NCI-H187 treated with DMSO at 0.1 percent for 48 hours (cell line): ENCODE measurements around the gene TLL1.

Source experiments
- DNase-seq: peaks from one replicate; lab custom pipeline; 2025; lab: John Stamatoyannopoulos, UW

TLL1 gene

DNA sequence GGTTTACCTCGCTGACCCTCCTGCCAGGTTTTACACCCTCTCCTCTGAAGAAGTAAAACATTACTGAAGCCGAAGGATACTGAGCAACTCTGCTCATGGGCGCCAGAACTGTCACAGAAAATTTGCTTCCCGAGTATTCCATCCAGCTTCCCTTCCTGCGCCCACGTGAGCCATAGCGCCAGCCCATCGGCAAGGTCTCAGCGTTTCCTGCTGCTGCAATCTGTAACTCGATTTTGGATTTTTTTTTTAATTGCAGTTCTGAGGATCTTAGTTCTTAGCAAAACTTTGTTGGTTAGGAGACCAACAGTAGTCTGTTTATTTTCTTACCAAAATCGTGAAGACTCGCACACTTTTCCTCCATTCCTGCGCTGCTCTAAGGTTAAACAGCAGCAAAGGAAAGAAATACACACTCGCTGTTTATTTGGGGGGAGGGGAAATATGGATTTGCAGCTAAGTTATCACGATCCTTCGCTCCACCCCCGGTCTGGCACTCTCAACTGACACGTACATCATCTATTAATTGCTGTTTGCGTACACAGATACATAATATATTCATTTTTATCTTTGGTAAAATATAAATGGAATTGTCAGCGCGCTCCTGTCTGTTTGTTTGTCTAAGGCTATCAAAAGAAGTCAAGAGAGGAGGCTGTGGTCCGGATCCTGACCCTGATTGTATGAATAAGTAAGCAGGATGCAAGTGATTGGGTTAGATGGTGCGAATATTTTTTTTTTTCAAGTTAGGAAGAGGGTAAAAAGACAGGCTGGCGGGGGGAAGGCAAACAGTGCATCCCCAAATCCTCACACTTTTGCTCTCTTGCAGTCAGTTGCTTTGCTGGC, at the start of gene TLL1:
TSS of gene TLL1 (plus strand) at position 777 of the 837 bp plus-strand sequence. CDS start 668 bp downstream, outside the sequence.
- no peak for DNase-seq

DNA sequence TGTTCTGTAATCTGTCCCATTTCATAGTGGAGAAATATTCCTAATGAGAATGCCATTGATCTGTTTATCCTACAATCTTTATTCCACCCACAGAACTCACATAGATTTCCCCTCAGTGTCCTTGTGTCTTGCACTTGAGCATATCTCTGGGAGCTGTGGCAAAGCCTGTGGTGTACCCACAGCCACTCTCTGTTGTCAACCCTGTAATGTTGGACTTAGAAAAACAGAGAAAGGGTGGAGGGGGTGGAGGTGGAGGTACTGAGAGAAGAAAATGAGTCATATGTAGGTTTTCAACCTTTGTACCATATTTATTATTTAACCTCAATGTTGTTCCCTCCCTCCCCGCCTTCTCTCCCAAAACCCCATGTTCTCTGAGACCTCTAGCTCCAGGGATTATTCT, 46.9 kb upstream of the TLL1 start:
- no peak for DNase-seq

DNA sequence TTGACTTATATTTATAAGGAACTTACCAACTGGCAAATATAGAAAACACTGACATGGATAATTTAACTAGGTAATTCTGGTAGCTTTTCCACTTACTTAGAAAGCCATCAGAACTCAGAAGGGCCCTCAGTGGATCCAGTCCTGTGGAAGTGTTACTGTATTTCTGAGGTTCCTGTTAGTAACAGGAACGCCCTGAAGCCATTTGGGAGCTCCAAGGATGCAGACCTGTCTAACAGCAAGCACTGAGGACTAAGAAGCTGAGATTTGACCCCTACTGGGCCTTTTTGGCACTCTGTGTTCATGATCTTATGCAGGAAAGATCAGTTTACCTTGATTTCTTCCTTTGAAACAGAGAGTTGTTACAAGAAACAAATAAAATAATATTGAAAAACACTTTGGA, 46.0 kb upstream of the TLL1 start:
- DNase-seq, result no peak

DNA sequence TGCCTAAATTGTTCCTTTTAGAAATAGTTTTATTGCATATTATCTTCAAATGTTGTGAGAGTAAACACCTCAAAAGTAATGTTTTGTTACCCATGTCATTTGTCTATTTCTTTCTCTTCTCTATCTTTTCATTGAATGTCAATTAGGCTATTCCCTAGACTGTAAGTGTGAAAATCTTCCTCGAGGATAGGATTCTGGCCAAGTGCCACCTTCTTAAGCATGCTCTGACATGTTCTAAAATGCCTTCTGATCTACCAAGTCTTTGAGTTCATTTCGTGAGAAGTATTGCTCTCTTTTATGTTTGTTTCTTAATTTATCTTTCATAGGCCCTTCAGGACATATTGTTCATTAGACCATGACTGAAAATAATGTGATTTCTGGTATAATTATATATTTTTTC, 44.1 kb upstream of the TLL1 start:
- DNase-seq, result no peak

DNA sequence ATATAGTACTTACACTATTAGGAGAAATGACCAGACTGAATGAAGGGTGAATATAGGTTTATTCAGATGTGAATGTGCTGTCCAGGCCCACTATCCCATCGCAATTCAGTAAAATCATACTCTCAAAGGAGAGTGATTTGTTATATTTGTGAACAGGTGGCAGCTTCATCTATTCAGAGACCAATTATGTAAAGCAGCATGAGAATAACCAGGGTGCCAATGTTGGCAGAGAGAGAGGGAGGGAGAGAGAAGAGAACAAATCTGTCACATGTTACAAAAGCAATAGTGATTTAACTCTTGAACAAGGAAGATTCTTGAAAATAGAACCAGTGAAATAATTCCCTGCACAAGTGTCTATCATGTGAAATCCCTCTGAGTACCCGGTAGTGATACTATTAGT, 38.9 kb upstream of the TLL1 start:
- no peak for DNase-seq

DNA sequence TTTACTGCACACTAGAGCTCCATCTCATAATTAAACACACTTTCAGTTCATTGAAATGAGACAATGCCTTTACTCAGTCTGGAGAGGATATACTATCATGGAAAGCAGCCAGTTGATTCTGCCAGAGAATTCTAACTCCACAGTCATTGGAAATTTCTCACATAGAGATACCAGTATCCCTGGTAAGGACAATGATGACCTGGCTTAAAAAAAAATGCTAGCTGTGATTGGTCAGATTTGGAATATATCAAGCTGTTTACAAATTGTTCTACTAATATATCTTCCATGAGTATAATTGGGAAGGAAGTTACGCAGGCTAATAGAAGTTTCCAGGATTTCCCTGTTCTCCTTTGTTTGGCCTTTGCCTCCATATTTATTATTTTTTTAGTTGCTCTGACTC, 34.5 kb upstream of the TLL1 start:
- DNase-seq, result no peak

DNA sequence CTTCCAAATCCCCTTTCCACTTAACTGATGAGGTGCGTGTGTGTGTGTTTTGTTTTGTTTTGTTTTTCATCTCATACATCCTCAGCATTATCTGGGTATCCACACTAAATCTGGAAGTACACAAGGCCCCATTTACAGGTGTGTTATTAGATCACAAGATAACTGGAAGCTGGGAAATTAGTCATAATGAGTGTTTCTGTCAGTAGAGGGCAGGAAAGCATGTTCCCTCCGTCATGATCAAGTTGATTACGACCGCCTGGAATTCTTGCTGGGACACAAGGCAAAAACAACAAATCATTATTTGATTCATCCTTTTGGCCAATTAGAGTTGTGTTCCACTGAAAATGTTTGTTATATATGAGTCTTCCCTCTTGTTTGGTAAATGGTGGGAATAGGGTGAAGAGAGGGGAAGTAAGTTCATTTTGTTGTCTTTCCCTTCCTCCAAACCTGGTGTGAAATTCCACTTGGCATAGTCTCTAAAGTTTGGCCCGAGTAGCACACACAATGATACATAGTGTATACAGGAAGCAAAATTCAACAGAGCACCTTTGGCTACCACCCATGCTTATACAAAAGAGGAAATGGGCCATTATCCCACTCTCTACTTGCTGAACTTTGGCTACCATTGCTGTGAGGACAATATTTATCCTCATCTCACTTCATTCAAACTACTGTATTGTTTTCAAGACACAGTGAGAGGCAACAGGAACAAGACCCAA, 33.3 kb upstream of the TLL1 start:
- DNase-seq, result no peak

GRCh38 chr4:165842684-165843083, 30.4 kb upstream of the TLL1 start:
- DNase-seq, result no peak

- DNase-seq, result no peak
Observed at GRCh38 chr4:165844161-165844560, 28.9 kb upstream of the TLL1 start.

DNA sequence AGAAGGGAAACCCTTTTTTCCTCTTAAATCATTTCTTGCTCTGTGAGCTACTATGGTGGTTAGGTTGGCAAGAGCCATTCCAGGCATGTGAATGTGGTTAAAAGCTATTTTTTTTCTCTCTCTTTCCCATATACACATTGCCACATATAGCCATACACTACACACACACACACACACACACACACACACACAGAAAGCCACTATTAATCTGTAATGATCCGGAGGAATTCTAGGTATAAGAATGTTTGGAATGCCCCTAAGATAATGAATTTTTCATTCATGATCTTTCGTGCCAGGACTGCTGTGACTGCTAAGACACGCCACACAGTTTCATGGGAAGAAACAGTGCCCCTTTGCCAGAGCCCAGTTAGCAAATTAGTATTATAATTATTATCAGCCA, 21.8 kb upstream of the TLL1 start:
- no peak for DNase-seq

DNA sequence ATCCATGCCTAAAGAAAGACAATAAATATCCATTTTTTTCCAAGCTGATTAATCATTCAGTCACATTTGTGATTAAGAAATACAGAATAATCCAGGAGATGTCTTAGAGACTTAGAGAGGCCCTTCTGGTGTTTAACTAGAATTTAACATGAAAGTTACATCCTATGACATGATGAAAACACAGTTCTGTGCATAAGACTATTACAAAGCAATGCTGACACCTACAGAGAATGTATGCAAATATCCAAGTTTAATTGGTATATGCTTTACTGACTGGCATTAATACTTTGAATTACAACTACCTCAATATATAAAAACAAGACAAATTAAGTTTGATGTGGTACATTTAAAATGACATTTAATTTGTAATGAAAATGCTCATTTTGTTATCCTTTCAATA, 17.8 kb upstream of the TLL1 start:
- DNase-seq, result no peak

- no peak for DNase-seq
Observed at GRCh38 chr4:165861363-165861762, 11.7 kb upstream of the TLL1 start.

- no peak for DNase-seq
Observed at GRCh38 chr4:165864271-165864670, 8.8 kb upstream of the TLL1 start.

- DNase-seq, result no peak
Observed at GRCh38 chr4:165866019-165866650, 6.9 kb upstream of the TLL1 start.

DNA sequence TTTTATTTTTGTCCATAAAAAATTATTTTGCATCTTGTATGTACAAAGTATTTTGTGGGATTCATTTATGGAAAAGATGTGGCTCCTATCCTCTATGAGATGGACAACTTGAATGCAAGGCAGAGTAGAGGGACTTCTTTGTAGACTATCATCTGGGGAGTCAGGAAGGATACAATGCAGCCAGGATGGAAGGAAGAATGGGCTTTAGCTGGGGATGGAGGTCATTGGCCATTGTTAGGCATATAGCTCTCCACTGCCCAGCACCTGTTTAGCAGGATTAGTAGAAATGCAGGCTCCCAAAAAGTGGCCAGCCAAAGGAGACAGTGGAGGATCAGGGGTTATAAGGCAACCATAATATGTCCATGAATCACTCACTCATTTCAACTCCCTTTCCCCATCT, 5.1 kb upstream of the TLL1 start:
- no peak for DNase-seq

- no peak for DNase-seq
Observed at GRCh38 chr4:165873298-165874071, 448 bp downstream of the TLL1 start.

DNA sequence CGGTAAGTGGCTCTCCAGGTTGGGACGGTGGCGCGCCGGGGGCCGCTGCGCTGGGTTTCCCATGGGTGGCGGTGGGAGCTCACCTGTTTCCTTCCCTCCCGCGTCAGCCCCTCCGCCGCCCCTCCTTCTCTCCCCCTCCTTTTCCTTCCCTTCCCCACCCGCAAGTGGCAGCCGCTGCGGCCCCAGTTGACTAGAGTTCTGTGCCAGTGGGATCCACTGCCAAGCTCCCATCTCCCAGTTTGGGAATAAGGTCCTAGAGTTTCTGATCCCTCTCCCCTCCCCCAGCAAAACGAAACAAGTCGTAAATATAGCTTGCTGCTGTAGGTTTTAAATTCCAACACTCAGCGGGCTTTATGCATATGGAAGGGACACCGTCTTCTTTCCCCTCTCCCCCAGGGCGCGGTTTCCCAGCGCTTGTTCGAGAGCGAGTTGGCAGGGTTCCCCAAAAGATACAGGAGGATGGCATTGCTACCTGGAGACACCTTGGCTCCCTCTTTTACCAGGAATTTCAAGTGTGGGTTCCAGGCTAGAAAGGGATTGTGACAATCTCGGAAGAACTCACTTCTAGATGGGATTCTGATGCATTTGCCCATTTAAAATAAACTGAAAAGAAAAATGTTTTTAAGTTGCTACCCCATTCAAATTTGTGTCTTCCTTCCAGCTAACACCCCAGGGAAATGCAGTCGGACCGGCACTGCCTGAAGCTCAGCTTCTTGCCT, 1.2 kb downstream of the TLL1 start:
- no peak for DNase-seq

DNA sequence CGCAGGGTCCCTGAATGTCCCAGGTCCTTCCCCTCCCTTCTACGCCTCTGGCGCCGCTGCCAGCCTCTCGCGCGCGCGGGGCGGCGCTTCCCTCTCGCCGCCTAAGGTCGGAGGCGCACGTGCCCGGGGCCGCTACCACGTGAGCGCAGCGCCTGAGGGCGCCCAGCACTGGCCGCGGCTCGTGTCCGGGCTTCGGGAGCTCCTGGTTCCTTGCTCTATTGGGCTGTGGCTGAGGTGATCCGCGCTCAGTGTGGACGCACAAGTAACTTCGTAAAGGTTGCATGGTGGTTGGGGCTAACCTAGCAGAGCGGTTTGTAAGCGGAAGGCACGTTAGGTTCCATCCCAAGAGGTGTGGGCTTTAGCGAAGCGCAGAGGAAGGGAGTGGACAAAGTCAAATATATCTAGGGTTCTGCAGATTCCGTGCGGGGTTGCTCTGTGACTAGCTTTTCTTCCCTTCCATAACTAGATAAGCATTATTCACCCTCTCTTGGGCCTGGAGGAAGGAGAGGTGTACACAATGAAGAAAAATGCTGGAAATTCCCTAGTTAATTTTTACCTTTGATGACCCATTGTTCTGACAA, 1.8 kb downstream of the TLL1 start:
- no peak for DNase-seq

DNA sequence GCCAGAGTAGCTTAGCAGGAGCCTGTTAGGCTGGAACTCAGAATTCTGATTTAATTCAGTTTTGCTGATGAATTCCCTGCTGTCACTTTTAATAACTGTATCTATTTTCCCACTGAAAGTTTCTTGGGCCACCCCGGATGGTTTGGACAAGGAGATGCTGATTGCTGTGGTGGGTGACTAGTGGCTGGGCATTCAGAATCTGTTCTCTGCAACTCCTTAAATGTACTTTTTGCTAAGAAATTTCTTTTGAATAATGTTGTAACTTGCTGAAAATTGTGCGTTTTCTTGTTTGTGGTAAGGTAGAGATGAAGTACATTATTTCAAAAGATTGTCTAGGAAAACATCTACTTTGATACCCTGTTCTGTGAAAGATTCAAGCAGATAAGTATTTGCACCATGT, 2.4 kb downstream of the TLL1 start:
- no peak for DNase-seq

DNA sequence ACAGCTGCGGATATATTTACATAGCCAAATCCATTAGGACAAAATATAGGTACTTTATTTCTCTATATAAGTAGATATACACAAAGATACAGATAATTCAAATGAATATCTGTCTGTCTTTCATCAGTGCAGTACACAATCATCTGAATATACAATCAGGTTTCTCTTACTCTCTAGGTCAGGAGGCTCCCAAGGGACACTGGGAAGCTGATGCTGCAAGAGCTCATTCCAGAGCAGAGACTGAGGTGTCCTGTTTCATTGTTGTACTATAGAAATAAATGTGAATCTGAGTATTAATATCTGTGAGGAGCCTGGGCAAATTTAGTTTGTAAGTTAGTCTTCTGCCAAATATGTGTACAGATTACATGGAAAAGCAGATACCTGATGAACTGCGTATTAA, 4.2 kb downstream of the TLL1 start:
- no peak for DNase-seq

GRCh38 chr4:165879641-165880040, 6.6 kb downstream of the TLL1 start:
- no peak for DNase-seq
